OCI-LY1 (cell line): ENCODE data around the gene ACACA.
"Not testable (repeated sequence)": the region's sequence is repeated elsewhere in the genome, so short reads cannot be mapped to it uniquely, and the experiment has no call there.

Experiments used
- H2AFZ ChIP-seq: fragments of 200-600 bp; sonication (generic), shearing (Covaris generic); 2 replicates; pipeline ENCODE4 v1.6.0; 2014; ENCODE audit warnings: antibody characterized with exemption, mild to moderate bottlenecking, low read length
- H3F3A ChIP-seq: fragments of 200-600 bp; sonication (generic), shearing (Covaris generic); 2 replicates; pipeline ENCODE4 v1.6.0; 2014; ENCODE audit warnings: mild to moderate bottlenecking, antibody characterized with exemption, low read length, moderate library complexity; ENCODE audit not compliant: insufficient read depth
- H3K27ac ChIP-seq: fragments of 200-600 bp; sonication (generic); 2 replicates; pipeline ENCODE4 v1.5.1; 2014; ENCODE audit warnings: low read length, mixed run types, mild to moderate bottlenecking, low read depth; ENCODE audit not compliant: poor library complexity, severe bottlenecking
- H3K27me3 ChIP-seq: fragments of 200-600 bp; sonication (generic); 2 replicates; pipeline ENCODE4 v1.6.0; 2014; ENCODE audit warnings: antibody characterized with exemption, mild to moderate bottlenecking, low read length, moderate library complexity; ENCODE audit not compliant: insufficient read depth
- H3K36me3 ChIP-seq: fragments of 200-600 bp; sonication (generic); 2 replicates; pipeline ENCODE4 v1.6.1; 2014; ENCODE audit warnings: mild to moderate bottlenecking, antibody characterized with exemption, low read length, moderate library complexity, mixed read lengths; ENCODE audit not compliant: insufficient read depth
- H3K4me1 ChIP-seq: fragments of 200-600 bp; sonication (generic); 2 replicates; pipeline ENCODE4 v1.5.1; 2014; ENCODE audit warnings: mild to moderate bottlenecking, low read length, moderate library complexity; ENCODE audit not compliant: insufficient read depth, severe bottlenecking
- H3K4me2 ChIP-seq: fragments of 200-600 bp; sonication (generic), shearing (Covaris generic); 2 replicates; pipeline ENCODE4 v1.6.1; 2014; ENCODE audit warnings: low read length
- H3K4me3 ChIP-seq: fragments of 200-600 bp; sonication (generic); 2 replicates; pipeline ENCODE4 v1.5.1; 2014; ENCODE audit warnings: low read length, low read depth, mild to moderate bottlenecking, mixed read lengths; ENCODE audit not compliant: poor library complexity, severe bottlenecking
- H3K79me2 ChIP-seq: fragments of 200-600 bp; shearing (Covaris generic); 2 replicates; pipeline ENCODE4 v1.6.1; 2016; ENCODE audit warnings: mixed run types, low read length, mixed read lengths; ENCODE audit not compliant: insufficient read depth
- H3K9ac ChIP-seq: fragments of 200-600 bp; sonication (generic), shearing (Covaris generic); 2 replicates; pipeline ENCODE4 v1.6.1; 2014; ENCODE audit warnings: mild to moderate bottlenecking, low read length, mixed read lengths
- H3K9me2 ChIP-seq: fragments of 200-600 bp; sonication (generic), shearing (Covaris generic); 2 replicates; pipeline ENCODE4 v1.6.1; 2014; ENCODE audit warnings: low read depth, mild to moderate bottlenecking, low read length, mixed read lengths
- H3K9me3 ChIP-seq: fragments of 200-600 bp; shearing (Covaris generic); 2 replicates; pipeline ENCODE4 v1.6.1; 2014; ENCODE audit warnings: low read length, mixed read lengths
- H4K20me1 ChIP-seq: fragments of 200-600 bp; sonication (generic), shearing (Covaris generic); 2 replicates; pipeline ENCODE4 v1.6.0; 2016; ENCODE audit warnings: mild to moderate bottlenecking, low read length; ENCODE audit not compliant: insufficient read depth
- CTCF ChIP-seq: fragments of 200-600 bp; sonication (generic), shearing (Covaris generic); IDR thresholded peaks from 2 replicates; pipeline ENCODE4 v1.5.1; 2017; ENCODE audit warnings: mild to moderate bottlenecking, antibody characterized with exemption, low read length, moderate library complexity, mixed read lengths
- EZH2 ChIP-seq: fragments of 200-600 bp; sonication (generic), shearing (Covaris generic); IDR thresholded peaks from 2 replicates; pipeline ENCODE4 v1.8.0; 2017; ENCODE audit warnings: borderline replicate concordance, mixed run types, mild to moderate bottlenecking, antibody characterized with exemption, low read length, moderate library complexity, mixed read lengths

Gene ACACA

GRCh38 chr17:37405955-37406634, 541 bp downstream of the ACACA start:
- H3K27me3 ChIP-seq: no peaks in the 10 kb centered on the region
- peak overlapping the region; percentile 98 for H3K9ac ChIP-seq
- no peaks in the 10 kb centered on the region for H3F3A ChIP-seq
- no peaks in the 10 kb centered on the region for H3K9me3 ChIP-seq
- no peaks in the 10 kb centered on the region for H3K9me2 ChIP-seq
- H3K4me2 ChIP-seq: peak overlapping the region; percentile 99
- H3K36me3 ChIP-seq: peaks cover 15% of the 10 kb centered on the region
- peak overlapping the region; percentile 50 for H3K27ac ChIP-seq
- H2AFZ ChIP-seq: no peak overlapping the region
- peaks cover 30% of the 10 kb centered on the region for H3K4me1 ChIP-seq
- no peaks in the 10 kb centered on the region for H4K20me1 ChIP-seq
- TF ChIP-seq CTCF (no peak), EZH2 (no peak)
- H3K79me2 ChIP-seq: peaks cover 6% of the 10 kb centered on the region
- H3K4me3 ChIP-seq: peak overlapping the region; percentile 95

- not testable (repeated sequence) for H3K27ac ChIP-seq, H3K79me2 ChIP-seq
- H3K4me1 ChIP-seq: peaks cover 30% of the 10 kb centered on the region
These were observed 1.1 kb downstream of the ACACA start for GRCh38 chr17:37405522-37405921.

GRCh38 chr17:37400505-37400904, 6.1 kb downstream of the ACACA start:
- H4K20me1 ChIP-seq: no peaks in the 10 kb centered on the region
- H3K27ac ChIP-seq: no peak overlapping the region
- no peak overlapping the region for H3K4me2 ChIP-seq
- H3K9me2 ChIP-seq: no peaks in the 10 kb centered on the region
- H3K27me3 ChIP-seq: no peaks in the 10 kb centered on the region
- H2AFZ ChIP-seq: no peak overlapping the region
- no peaks in the 10 kb centered on the region for H3F3A ChIP-seq
- H3K4me1 ChIP-seq: peaks cover 15% of the 10 kb centered on the region
- H3K36me3 ChIP-seq: 0 out of 2 replicates have a peak, but pooled peaks cover 3% of the 10 kb centered on the region
- no peak for TF ChIP-seq CTCF
- no peak for TF ChIP-seq EZH2
- H3K9me3 ChIP-seq: no peaks in the 10 kb centered on the region
- H3K79me2 ChIP-seq: no peaks in the 10 kb centered on the region
- H3K4me3 ChIP-seq: no peak overlapping the region
- no peak overlapping the region for H3K9ac ChIP-seq

More at GRCh38 chr17:37405522-37405921, 1.1 kb downstream of the ACACA start:
- Histone ChIP-seq H3K36me3 (peaks cover 12% of the 10 kb centered on the region; the same call in 1 of the 2 replicates), H3K4me2 (peak overlapping the region; percentile 99), H3K9ac (peak overlapping the region; percentile 98), H3K4me3 (peak overlapping the region; percentile 95)
- H2AFZ ChIP-seq, H4K20me1 ChIP-seq, H3K9me3 ChIP-seq, H3F3A ChIP-seq, H3K9me2 ChIP-seq, H3K27me3 ChIP-seq: not testable (repeated sequence)

GRCh38 chr17:37399265-37399803, 7.3 kb downstream of the ACACA start:
- TF ChIP-seq EZH2 (no peak), CTCF (no peak)
- Histone ChIP-seq H3K4me2 (no peak overlapping the region), H3K79me2 (no peaks in the 10 kb centered on the region), H3K4me1 (peaks cover 3% of the 10 kb centered on the region), H3K27ac (no peak overlapping the region), H3K9ac (no peak overlapping the region), H3K27me3 (no peaks in the 10 kb centered on the region), H3K9me2 (no peaks in the 10 kb centered on the region), H3K36me3 (0 out of 2 replicates have a peak, but pooled peaks cover 3% of the 10 kb centered on the region), H4K20me1 (no peaks in the 10 kb centered on the region), H3F3A (no peaks in the 10 kb centered on the region), H3K4me3 (no peak overlapping the region), H3K9me3 (no peaks in the 10 kb centered on the region), H2AFZ (no peak overlapping the region)
